GM12892 (cell line): ENCODE data around the gene CLPTM1.

Experiments used
- POLR2A ChIP-seq: IDR thresholded peaks from 2 replicates; pipeline ENCODE4 v1.6.1; 2011; ENCODE audit warnings: low read depth, low read length, control low read depth
- POLR2AphosphoS5 ChIP-seq: IDR thresholded peaks from 2 replicates; pipeline ENCODE4 v1.6.1; 2011; ENCODE audit warnings: low read depth, low read length, control low read depth
- TAF1 ChIP-seq: IDR thresholded peaks from 2 replicates; pipeline ENCODE4 v1.6.1; 2011; ENCODE audit warnings: low read depth, mild to moderate bottlenecking, control low read depth, low read length, borderline replicate concordance

DNA sequence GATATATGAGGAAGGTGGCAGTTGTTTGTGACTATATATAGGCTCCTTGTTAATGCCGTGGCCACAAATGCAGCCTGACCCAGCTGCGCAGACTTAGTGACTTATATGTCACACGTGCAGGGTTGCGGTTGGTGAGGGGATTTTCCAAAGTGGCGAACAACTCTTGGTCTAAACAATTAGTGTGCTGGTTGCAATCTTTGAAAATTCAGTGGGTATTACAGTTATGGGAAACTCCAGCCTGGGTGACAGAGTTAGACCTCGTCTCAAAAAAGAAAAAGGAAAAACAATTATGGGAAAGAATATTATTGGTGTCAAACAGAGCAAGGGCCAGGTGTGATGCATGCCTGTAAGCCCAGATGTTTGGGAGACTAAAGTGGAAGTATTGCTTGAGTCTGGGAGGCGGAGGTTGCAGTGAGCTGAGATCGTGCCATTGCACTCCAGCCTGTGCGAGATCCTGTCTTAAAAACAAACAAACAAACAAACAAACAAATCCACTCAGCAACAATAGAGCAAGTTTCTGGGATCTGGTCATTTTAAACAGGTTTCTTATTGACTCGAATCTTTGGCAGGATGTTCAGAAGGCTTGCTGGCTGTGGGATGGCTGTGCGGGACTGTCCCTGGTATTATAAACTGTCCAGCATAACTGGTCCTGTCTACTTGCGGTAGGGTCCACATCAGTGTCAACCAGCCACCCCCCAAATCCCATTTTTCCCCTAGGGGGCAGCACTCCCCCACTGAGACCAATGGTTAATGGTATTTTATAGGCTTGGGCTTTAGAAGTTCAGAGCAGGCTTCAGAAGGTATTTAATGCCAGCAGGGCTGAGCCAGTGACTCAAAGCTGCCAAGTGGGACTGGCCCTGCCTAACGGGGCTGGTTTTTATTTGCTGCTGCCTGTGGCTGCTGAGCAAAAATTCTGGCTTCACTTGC lies 61.5 kb downstream of the CLPTM1 start:
- TF ChIP-seq TAF1 = no peak
- peak; percentile 54 for TF ChIP-seq POLR2A
- no peak; the same call in none of the 2 replicates for TF ChIP-seq POLR2AphosphoS5
